Measurements from ENCODE around the gene ULK2.
A peak's percentile ranks its signal among the peaks of the same experiment; 100 is the strongest.
"Not testable (repeated sequence)": the region's sequence is repeated elsewhere in the genome, so short reads cannot be mapped to it uniquely, and the experiment has no call there.

The ULK2 gene

DNA sequence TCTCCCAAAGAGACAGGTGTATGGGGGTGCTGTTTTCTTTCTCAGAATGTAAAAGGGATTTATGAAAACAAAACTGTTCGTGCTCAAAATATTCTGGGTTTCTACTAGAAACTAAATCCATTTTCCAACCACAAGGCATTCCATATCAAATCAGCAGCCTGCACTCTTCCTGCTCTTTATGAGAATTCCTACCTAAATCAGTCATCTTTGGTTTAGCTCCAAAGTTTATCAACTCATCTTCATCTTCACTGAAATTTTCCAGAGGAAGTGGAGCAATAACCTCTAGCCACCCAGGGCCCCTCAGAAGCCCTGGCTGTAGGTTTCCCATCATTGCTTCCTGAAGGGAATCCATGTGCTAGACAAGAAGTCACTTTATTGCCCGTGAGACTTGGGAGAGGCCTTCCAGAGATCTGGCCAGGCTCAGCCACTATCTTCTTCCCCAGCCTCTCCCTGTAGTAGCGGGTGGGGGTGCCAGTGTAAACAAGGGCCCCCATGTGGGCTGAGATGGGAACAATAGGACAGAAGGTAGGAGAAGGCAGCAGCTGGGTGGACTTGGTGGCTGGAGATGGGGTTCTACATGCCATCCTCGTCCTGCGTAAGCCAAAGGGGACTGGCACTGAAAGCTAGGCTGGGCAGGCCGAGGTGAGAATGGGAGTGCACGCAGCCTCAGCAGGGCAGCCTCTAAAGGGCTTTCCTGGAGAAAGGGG, 97.6 kb downstream of the ULK2 start:
- DNase-seq (ENCODE audit: insufficient read length, low spot score) = no peak

DNA sequence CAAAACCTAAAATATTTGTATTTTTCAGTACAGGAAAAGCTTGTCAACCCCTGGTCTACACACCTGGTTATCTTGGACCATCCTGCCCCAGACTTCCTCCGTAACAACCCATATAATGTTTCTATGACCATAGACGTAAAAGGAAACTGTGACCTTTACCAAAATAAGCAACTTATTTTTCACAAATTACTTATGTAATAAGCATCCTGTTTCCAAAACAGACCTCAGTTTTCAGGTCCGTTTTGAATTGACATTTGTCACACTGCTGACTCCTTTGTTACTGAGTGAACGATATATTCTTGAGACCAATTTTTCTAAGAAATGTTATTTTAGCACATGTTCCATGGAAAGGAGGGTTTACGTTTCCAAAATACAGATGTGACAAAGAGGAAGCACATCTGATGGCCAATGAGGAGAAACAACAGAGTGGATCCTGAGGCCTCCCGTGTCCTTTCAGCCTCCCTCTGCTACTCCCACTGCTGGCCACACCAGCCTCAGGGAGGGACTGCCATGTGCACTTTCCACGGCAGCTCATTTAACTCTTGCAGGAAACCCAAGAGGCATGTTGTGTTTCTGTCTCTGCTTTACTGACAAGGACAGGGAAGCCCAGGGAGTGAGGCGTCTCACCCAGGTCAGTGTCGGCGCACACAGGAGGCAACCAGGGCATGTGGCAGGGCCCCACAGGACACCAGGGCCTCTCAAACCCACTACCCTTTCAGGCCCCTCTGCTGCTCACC, 99.5 kb downstream of the ULK2 start:
- no peak for DNase-seq (ENCODE audit: insufficient read length, low spot score)
- FAIRE-seq = no peak

More for the DNA sequence above, 97.6 kb downstream of the ULK2 start:
- FAIRE-seq = no peak

DNA sequence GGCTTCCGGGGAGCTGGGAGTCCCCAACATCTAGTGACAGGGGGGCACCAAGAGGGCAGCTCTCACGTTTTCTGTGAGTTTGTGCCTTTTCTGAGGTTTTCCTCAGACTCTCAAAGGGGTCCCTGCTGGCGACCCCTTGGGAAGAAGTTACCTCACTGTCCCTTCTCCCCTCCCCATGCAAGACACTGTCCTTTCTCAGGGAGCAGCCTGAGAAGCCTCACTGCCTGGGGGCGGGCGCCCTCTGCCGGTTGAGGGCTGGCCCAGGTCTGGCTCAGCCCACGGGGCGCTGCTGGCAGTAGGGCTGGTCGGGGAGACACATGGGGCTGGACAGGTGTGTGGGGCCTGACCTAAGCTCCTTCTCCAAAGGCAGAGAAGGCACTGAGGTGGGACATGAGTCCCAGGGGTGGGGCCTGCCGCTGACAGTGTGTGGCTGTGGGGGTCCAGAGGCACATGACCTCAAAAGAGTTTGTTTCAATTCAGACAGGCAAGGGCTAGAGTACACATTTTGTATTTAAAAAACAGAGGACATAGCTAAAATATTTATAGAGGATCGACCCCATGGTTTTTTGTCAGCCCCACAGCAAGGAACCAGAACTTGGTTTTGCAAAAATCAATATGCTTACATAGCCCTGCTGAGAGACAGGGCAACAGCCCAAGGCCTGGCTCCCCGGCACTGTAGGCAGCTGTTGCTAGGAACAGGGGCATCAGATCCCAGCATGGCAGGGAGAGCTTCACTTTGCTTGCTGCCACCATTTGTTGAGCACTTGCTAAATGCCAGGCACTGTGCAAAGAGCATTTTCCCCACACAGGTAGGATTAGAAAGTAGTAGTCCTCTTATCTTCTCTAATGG, 101.1 kb downstream of the ULK2 start:
- FAIRE-seq (peak; percentile 39), DNase-seq (ENCODE audit: insufficient read length, low spot score) (peak; percentile 73)

DNA sequence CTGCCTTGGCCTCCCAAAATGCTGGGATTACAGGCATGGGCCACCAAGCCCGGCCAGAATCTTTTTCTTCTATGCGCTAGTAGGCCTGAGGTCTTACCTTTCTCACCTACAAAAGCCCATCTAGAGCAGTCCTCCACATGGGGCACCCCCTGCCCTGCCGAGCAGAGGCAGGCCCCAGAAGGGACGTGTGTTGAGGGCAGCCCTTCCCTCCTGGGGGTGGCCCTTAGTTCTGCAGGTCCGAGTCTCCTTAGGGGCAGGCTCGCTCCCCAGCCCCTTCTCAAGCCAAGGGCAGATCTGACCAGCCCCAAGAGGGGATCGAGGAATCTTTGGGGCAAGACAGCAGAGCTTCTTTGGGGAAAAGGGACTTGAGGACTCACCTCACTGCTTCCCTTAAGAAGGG, 101.7 kb downstream of the ULK2 start:
- FAIRE-seq (no peak), DNase-seq (ENCODE audit: insufficient read length, low spot score) (no peak)

DNA sequence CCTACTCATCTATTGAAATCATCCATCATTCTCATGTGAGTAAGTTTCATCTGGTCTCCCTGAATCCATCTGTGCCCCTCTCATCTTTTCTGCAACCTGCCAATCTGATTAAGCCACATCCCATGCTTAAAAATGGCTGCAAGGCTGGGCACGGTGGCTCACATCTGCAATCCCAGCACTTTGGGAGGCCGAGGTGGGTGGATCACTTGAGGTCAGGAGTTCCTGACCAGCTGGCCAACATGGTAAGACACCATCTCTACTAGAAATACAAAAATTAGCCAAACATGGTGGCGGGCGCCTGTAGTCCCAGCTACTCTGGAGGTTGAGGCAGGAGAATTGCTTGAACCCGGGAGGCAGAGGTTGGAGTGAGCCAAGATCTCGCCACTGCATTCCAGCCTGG, 103.7 kb downstream of the ULK2 start:
- DNase-seq (ENCODE audit: insufficient read length, low spot score); FAIRE-seq: not testable (repeated sequence)

DNA sequence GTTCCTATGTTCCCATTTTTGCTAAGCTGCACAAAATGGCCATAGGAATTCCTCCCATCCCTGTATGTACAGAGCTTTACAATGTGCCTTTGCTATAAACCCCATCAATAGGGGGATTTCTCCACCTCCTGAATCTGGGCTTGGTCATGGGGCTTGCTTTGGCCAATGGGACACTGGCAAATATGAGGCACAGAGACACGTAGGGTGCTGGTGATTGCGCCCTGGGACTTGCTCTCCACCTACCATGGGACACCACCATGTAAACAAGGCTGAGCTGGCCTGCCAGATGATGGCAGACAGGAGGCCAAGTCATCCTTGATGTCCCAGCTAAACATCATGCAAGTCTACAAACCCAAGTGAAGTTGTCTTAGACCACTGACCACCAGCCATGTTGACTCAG, 104.3 kb downstream of the ULK2 start:
- no peak for FAIRE-seq

DNA sequence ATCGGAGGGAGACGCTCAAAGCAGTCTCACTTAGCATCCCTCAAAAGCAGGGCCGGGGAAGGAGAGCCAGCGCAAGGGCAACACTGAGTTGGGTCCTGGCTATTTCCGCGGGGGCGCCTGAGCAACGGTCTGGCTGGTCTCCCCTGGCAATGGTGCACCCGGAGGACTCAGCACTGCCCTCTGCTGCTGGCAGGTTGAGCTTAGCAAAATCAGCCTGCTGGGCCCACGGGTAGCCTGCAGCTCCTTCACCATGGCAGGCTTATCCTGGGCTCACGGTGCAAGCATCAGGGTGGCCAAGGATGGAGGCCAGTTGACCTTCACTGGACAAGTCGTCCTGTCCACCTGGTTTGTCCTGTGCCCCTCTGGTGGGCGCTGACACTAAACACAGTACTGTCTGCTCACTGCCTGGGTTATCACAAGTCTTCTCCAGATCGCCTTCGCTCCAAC, 105.2 kb downstream of the ULK2 start:
- peak; percentile 4 for FAIRE-seq
- DNase-seq (ENCODE audit: insufficient read length, low spot score) = peak; percentile 77

More for the DNA sequence above, 104.3 kb downstream of the ULK2 start:
- DNase-seq (ENCODE audit: insufficient read length, low spot score) = no peak

DNA sequence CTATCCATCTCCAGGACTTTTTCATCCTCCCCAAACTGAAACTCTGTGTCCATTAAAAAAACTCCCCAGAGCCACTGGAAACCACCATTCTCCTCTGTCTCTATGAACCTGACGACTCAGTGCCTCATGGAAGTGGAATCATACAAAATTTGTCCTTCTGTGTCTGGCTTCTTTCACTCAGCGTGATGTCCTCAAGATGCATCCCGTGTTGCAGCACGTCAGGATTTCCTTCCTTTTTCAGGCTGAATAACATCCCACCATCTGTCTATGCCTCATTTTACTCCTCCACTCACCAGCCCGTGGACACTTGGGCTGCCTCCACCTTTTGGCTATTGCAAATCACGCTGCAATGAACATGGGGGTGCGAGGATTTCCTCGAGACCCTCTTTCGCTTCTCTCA, 107.0 kb downstream of the ULK2 start:
- no peak for DNase-seq (ENCODE audit: insufficient read length, low spot score)
- no peak for FAIRE-seq

DNA sequence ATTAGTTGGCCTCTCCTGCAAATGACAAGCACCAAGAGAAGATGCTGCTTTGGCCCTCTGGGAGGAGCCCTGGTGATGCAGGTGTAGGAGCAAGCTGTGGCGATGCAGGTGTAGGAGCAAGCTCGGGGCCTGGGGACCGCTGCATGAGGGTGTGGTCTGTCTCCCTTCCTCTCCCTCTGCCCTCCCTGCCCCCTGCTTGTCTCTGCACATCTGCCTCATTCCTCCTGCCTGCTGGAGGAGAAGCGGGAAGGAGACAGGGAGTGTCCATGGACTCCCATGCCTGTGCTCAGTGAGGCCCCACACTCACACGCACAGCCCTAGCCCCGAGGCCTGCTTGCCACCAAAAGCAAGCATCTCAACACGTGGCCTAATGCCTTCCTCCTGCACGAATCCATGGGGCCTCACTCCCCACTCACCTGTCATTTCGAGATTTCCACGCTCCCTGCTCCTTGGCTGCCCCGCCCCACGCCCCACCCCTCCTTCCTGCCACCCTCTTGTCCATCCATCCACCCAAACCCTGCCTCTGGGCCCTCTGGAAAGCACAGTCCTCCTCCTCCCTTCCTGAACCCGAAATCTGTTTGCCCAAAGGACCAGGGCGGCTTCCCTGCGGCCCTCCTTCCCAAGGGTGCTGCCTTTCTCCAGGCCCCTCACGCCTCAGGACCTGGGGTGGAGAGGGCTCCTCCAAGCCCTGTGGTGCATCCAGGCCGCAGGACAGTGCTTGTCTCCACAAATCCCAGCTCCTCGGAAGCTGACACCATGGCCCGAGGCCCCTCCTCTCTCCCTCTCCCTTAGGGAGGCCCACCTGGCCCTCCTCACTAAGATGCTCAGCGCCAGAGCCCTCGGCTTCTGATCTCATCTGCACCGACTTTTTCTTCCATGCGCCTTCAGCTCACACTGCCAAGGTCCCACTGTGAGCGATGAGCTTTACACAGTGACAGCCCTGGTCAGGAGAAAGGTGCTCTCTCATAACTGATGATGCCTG, 107.9 kb downstream of the ULK2 start:
- DNase-seq (ENCODE audit: insufficient read length, low spot score) (no peak), FAIRE-seq (no peak)

DNA sequence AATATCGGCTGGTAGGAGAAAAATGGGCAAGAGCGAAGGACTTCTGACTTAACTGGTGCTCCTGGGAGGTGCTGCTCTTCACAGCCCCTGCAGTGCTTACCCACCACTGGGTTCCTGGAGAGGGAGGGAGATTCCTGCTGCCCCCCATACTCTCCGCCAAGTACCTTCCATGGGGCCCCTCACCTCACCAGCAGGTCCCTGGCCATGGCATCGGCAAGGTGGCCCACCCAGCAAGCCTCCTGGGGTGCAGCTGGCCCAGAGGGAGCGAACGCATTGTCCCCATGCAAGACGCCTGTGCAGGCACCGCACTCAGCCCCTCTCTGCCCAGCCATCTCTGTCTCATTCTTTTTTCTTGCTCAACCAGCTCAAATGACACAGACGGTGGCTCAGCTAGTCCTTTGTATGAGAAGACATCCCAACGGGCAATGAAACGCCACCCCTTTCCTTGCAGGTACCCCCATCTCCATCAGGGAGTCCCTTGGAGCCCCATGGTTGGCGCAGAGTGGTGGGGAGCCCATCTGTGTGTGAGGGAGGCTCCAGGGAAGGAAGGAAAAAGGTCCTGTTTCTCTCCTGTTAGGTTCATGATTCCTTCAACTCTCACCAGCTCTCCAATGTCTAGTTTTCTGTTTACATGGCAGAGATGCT, 110.1 kb downstream of the ULK2 start:
- no peak for FAIRE-seq
- DNase-seq (ENCODE audit: insufficient read length, low spot score) = no peak

DNA sequence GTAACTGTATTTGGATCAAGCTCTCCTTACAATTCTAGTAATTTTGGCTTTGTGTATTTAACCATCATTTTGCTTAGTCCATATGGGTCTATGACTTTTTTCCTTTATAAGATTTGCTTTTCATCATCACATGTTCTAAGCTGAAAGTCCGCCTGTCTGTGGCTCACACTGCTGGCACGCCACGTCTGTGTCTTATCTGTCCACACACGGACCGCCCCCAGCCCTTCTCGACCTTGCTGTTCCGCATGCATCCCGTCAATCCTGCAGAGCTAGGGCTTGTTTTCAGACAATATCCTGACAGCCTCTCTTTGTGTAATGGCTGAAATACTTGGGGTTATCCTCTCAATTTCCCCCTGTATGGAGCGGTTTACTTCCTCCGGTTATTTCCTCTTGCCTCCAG, 111.2 kb downstream of the ULK2 start:
- FAIRE-seq = no peak

DNA sequence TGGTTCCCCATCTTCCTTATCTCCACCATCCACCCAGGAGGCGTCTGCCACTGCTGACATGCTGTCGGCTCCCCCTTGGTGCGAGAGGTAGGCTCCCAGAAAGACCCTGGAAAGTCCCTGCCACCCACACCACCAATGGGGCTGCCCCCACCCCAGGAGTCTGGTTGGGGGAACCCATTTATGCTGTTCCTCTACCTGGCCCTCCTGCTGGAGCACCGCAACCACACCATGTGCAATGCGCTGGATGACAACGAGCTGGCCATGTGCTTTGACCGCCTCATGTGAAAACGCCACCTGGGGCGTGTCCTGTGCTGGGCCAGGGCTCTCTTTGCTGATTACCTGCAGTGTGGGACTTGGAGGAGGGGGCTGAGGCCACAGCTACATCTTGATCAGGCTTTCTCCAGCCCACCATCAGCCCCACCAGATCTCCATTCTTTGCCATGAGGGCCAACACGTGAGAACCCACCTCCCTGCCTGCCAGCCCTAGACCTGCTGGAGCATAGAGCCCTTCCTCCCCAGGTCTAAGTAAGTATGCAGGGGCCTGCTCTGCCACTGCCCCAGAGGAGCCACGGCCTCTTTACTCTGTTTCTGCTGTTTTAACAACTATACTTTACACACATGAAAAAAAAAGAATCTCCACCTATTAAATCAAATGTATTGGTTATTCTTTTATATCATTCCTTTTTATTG, 111.8 kb downstream of the ULK2 start:
- FAIRE-seq = no peak
- DNase-seq (ENCODE audit: insufficient read length, low spot score) = no peak

More for the DNA sequence above, 111.2 kb downstream of the ULK2 start:
- DNase-seq (ENCODE audit: insufficient read length, low spot score) = no peak

DNA sequence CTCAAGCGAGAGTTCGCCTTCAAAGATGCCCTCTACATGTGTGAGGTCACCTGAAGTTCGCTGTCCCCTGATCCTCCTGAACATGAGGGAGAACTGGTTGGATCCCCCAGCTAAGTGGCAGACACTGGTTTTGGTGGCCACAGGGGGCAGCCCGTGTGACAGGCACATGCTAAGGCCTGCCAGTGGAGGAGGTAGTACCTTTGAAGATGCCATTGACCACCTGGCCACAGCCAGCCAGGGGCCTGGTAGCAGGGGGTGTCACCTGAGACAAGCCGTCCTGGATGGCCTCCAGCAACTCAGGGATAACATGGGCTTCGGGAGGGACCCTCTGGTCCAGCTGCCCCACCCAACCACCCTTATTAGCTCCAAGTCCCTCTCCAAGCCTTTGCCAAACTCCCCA, 112.3 kb downstream of the ULK2 start:
- FAIRE-seq (peak; percentile 44), DNase-seq (ENCODE audit: insufficient read length, low spot score) (no peak)

DNA sequence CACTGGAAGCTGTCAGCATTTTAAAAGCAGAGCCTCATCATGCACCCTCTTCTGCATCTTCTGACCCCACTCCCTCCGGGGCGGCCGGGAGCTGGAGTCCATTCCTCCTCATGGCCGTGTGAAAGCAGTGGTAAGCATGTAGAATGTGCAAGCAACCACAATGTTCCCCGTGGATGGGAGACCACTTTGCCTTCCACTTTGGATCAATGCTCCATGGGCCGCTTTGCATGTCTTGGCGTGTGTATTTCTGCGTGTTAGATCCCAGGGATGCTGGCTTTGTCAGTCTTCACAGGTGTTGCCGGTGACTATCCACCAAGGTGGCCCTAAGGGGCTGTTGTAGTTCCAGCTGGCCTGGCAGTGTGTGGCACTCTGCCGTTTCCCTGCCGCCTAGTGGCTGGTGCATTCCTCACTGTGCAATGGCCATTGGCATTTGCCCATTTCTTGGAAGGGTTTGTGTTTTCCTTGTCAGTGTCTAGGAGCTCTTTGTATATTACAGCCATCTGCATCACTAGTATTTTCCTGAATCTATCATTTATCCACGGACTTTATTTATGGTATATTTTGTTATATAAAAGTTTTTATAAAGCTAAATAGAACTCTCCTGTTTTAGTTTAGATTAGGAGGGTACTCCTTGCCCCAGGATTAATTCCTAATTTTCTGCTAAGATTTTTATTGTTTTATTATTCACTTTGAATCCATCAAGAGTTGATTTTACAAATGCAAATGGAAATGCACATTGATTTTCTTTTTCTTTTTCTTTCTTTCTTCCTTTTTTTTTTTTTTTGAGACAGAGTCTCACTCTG, 113.9 kb downstream of the ULK2 start:
- peak; percentile 23 for FAIRE-seq
- DNase-seq (ENCODE audit: insufficient read length, low spot score) = no peak

DNA sequence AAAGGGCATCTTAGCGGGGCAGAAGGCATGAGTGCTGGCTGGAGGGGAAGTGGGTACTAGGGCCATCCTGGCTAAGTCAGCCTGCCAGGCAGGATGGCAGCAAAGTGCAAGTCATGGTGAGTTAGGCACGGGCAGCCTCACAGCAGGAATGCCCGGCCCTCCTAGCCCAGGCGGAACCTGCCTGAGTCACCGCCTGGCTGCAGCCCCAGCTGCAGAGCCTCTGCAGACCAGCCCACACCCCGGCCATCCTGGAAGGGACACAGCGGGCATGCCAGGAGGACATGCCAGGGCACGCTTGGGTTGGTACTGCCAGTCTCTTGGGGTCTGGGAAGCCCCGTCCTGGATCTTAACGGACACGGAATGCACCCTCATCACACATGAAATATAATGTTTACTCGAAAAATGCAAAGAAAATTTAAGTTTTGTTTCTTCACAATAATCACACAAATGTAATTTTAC, 114.7 kb downstream of the ULK2 start:
- no peak for FAIRE-seq
- no peak for DNase-seq (ENCODE audit: insufficient read length, low spot score)

DNA sequence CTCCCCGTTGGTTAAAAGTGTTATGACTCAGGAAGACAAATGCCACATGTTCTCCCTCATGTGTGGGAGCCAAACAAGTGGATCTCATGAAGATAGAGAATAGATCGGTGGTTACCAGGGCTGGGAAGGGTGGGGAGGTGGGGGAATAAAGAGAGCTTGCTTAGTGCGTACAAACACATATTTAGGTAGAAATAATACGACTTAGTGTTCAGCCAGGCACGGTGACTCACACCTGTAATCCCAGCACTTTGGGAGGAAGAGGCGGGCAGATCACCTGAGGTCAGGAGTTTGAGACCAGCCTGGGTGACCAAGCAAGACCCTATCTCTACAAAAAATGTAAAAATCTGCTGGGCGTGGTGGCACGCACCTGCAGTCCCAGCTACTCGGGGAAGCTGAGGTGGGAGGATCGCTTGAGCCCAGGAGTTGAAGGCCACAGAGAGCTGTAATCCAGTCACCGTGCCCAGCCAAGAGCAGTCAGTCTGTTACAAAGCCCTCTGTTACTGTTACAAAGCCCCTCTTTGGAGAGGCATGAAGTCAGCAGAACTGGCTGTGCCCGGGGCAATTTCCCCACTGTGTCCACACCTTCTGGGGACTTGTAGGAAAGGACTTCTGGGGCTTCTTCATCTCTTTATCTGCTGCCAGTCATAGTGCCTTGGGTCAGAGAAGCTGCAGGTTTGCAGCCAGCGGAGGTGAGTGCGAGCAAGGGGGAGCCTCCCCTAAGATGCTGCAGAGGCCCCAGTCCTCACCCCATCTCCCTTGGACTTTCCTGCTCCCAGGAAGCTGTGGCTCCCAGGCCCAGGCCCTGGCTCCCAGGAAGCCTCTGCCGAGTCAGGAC, 115.3 kb downstream of the ULK2 start:
- FAIRE-seq = no peak

DNA sequence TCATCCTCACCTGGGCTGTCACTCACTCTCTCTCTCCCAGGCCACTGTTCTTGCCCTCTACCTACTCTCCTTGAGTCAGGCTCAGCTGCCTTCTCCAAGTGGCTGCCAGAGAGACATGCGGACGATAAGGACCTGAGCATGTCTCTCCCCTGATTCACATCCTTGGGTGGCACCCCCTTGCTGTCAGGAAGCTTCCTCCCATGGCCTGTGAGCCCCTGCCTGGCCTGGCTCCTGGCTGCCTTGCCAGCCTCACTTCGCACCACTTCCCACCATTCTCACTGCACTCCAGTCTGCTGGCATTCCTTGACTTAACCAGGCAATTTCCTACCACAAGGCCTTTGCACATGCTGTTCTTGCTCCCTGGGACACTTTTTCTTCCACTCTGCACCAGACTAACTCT, 116.9 kb downstream of the ULK2 start:
- DNase-seq (ENCODE audit: insufficient read length, low spot score) (no peak), FAIRE-seq (no peak)

More for the DNA sequence above, 115.3 kb downstream of the ULK2 start:
- no peak for DNase-seq (ENCODE audit: insufficient read length, low spot score)
